A549 (cell line): ENCODE measurements around the gene GIMAP2.

Source experiments
- CTCF ChIP-seq: fragments of >200 bp; sonication (Bioruptor Twin); formaldehyde crosslinking; IDR thresholded peaks from 3 replicates; pipeline ENCODE4 v1.5.1; 2016
- HOXB5 ChIP-seq: fragments of 250-450 bp; sonication (Bioruptor Pico); IDR thresholded peaks from 2 replicates; pipeline ENCODE4 v1.5.0; 2020; ENCODE audit warnings: mild to moderate bottlenecking, moderate library complexity
- KDM1A ChIP-seq: fragments of 200-600 bp; sonication (generic); IDR thresholded peaks from 2 replicates; pipeline ENCODE4 v1.6.1; 2016; ENCODE audit warnings: low read depth, mild to moderate bottlenecking
- MAX ChIP-seq: IDR thresholded peaks from 2 replicates; pipeline ENCODE4 v1.6.1; 2012
- MYC ChIP-seq: IDR thresholded peaks from 2 replicates; pipeline ENCODE4 v1.6.1; 2012; ENCODE audit warnings: mild to moderate bottlenecking, inconsistent platforms, low read length, improper control_type of control experiment, borderline replicate concordance
- POLR2A ChIP-seq: IDR thresholded peaks from 2 replicates; pipeline ENCODE4 v1.6.1; 2012; ENCODE audit warnings: mild to moderate bottlenecking, low read length
- RFX5 ChIP-seq: fragments of 450-650 bp; IDR thresholded peaks from 2 replicates; pipeline ENCODE4 v1.7.1; 2014; ENCODE audit warnings: antibody characterized with exemption, mild to moderate bottlenecking, moderate library complexity
- TF ChIP-seq, protein P1 (sequence below): fragments of 200-600 bp; sonication (generic); IDR thresholded peaks from 2 replicates; pipeline ENCODE4 v1.6.1; 2016; ENCODE audit warnings: antibody characterized with exemption, mild to moderate bottlenecking, moderate library complexity

DNA sequence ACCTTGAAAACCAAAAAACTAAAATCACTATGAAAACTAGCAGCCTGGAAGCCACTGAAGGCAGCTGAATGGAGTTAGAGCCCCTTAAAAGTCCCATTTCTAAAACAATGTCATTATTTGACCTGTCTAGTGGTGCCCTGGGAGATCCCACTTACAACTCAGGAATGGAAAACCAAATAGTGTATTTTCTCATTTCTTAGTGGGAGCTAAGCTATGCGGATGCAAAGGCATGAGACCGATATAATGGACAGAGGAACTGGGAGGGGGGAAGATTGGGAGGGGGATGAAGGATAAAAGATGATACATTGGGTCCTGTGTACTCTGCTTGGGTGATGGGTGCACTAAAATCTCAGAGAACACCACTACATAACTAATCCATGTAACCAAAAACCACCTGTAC lies 9.8 kb upstream of the GIMAP2 start:
- TF ChIP-seq RFX5 = no peak
- TF ChIP-seq HOXB5 (CRISPR knock-in tag) = no peak
- no peak for TF ChIP-seq POLR2A
- TF ChIP-seq, protein P1, sequence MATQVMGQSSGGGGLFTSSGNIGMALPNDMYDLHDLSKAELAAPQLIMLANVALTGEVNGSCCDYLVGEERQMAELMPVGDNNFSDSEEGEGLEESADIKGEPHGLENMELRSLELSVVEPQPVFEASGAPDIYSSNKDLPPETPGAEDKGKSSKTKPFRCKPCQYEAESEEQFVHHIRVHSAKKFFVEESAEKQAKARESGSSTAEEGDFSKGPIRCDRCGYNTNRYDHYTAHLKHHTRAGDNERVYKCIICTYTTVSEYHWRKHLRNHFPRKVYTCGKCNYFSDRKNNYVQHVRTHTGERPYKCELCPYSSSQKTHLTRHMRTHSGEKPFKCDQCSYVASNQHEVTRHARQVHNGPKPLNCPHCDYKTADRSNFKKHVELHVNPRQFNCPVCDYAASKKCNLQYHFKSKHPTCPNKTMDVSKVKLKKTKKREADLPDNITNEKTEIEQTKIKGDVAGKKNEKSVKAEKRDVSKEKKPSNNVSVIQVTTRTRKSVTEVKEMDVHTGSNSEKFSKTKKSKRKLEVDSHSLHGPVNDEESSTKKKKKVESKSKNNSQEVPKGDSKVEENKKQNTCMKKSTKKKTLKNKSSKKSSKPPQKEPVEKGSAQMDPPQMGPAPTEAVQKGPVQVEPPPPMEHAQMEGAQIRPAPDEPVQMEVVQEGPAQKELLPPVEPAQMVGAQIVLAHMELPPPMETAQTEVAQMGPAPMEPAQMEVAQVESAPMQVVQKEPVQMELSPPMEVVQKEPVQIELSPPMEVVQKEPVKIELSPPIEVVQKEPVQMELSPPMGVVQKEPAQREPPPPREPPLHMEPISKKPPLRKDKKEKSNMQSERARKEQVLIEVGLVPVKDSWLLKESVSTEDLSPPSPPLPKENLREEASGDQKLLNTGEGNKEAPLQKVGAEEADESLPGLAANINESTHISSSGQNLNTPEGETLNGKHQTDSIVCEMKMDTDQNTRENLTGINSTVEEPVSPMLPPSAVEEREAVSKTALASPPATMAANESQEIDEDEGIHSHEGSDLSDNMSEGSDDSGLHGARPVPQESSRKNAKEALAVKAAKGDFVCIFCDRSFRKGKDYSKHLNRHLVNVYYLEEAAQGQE = no peak
- no peak for TF ChIP-seq MYC
- TF ChIP-seq KDM1A = no peak
- no peak for TF ChIP-seq CTCF
- no peak for TF ChIP-seq MAX
